Spinal cord (tissue), 10 donors: ENCODE measurements around the gene USP31. TPM values are rescaled to one million over a fixed set of nuclear protein-coding genes. Genes with fewer than 3 reads are reported as not detected.
"Not testable (repeated sequence)": the region's sequence is repeated elsewhere in the genome, so short reads cannot be mapped to it uniquely, and the experiment has no call there.

Experiments
- DNase-seq, 6 donors: peaks; one replicate each; pipeline versions ENCODE4 v3.0.0 to v3.0.0-alpha.2; 2013 to 2015; ENCODE audit warnings: low spot score in 6 of 6, low read depth in 4 of 6
- H3K27ac ChIP-seq: one replicate; pipeline ENCODE4 v1.5.1; 2013; ENCODE audit warnings: low read depth, low read length, control low read depth
- H3K27me3 ChIP-seq: one replicate; pipeline ENCODE4 v1.6.1; 2013; ENCODE audit warnings: low read length; ENCODE audit not compliant: control insufficient read depth, insufficient read depth
- H3K36me3 ChIP-seq: one replicate; pipeline ENCODE4 v1.6.1; 2013; ENCODE audit warnings: low read length; ENCODE audit not compliant: control insufficient read depth, insufficient read depth
- H3K4me1 ChIP-seq: one replicate; pipeline ENCODE4 v1.6.1; 2013; ENCODE audit warnings: low read length; ENCODE audit not compliant: control insufficient read depth, insufficient read depth
- H3K4me3 ChIP-seq: one replicate; pipeline ENCODE4 v1.5.1; 2013; ENCODE audit warnings: low read depth, low read length, control low read depth
- H3K9me3 ChIP-seq: one replicate; pipeline ENCODE4 v1.6.1; 2013; ENCODE audit warnings: low read length; ENCODE audit not compliant: control insufficient read depth, insufficient read depth
- WGBS: methylation state at CpG from one replicate; pipeline ENCODE4 v1.1.5; 2013; ENCODE audit warnings: missing lambda C conversion rate; ENCODE audit not compliant: insufficient coverage; 5-methylcytosine and 5-hydroxymethylcytosine counted together
- polyA plus RNA-seq, 2 donors: library from polyadenylated mRNA; unstranded; fragments of 120-200 nt; gene quantifications; one replicate each; pipeline ENCODE4 v1.2.1, GENCODE V29; 2013; ENCODE audit not compliant: insufficient read length in 2 of 2
- total RNA-seq, 2 donors: library from RNA; depleted of rRNA in 1 of 2; stranded (reverse); fragments of 120-200 nt in 1 of 2; fragments of >200 nt in 1 of 2; gene quantifications; one replicate each; pipeline versions ENCODE4 v1.2.3 to v1.2.4, GENCODE V29; 2013 to 2014
- donor health status: healthy.

The USP31 gene
- total and polyA plus RNA-seq, 4 donors, result 10.7 to 22.5 (median 12.6) TPM

GRCh38 chr16:23147666-23148065 lies 1.6 kb downstream of the USP31 start:
- H3K4me1 ChIP-seq, result peaks cover 41% of the 10 kb centered on the region
- H3K27me3 ChIP-seq, result no peaks in the 10 kb centered on the region
- no peaks in the 10 kb centered on the region for H3K9me3 ChIP-seq
- no peak overlapping the region for H3K4me3 ChIP-seq
- H3K36me3 ChIP-seq, result no peaks in the 10 kb centered on the region
- no peak for DNase-seq
- WGBS, result 80% methylated on average over 1 of the region's 4 CpGs
- H3K27ac ChIP-seq, result no peak overlapping the region

DNA sequence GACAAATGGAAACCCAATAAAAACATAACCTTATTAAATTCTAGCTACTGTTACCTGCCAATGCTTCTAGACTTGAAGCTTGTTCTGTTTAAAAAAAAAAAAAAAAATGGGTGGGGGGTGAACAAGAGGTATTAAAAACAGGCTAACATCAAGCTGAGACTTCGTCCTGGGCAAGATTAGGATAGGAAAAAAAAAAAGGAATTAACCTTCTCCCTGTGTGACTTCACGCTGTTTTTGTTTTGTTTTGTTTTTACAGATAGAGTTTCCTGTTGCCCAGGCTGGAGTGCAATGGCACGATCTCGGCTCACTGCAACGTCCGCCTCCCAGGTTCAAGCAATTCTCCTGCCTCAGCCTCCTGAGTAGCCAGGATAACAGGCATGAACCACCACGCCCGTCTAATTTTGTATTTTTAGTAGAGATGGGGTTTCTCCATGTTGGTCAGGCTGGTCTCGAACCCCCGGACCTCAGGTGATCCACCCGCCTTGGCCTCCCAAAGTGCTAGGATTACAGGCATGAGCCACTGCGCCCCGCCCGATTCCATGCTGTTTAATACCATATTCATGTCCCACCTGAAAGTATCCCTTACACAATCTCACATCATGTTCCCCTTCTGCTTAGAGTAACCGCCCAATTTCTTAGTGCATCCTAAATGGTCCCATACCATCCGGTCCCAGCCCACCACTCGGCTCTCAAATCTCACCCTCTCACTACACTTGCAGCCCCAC lies 2.2 kb downstream of the USP31 start:
- Histone ChIP-seq H3K36me3 (no peaks in the 10 kb centered on the region), H3K4me3 (no peak overlapping the region), H3K9me3 (no peaks in the 10 kb centered on the region), H3K4me1 (peaks cover 44% of the 10 kb centered on the region), H3K27ac (no peak overlapping the region), H3K27me3 (no peaks in the 10 kb centered on the region)
- 80% methylated on average over 11 of the region's 17 CpGs for WGBS
- DNase-seq, result no peak

GRCh38 chr16:23145608-23146007 lies 3.6 kb downstream of the USP31 start:
- DNase-seq, result peak in 1 of 6 donors; percentile 22
- H3K36me3 ChIP-seq, result no peaks in the 10 kb centered on the region
- H3K4me3 ChIP-seq, result no peak overlapping the region
- no CpG with 5 or more reads among the region's 3 CpGs for WGBS
- H3K4me1 ChIP-seq, result peaks cover 50% of the 10 kb centered on the region
- no peaks in the 10 kb centered on the region for H3K27me3 ChIP-seq
- peak overlapping the region; percentile 2 for H3K27ac ChIP-seq
- no peaks in the 10 kb centered on the region for H3K9me3 ChIP-seq

GRCh38 chr16:23145186-23145585 lies 4.1 kb downstream of the USP31 start:
- Histone ChIP-seq H3K4me3 (no peak overlapping the region), H3K27ac (peak overlapping the region; percentile 2), H3K4me1 (peaks cover 50% of the 10 kb centered on the region), H3K36me3 (no peaks in the 10 kb centered on the region), H3K27me3 (no peaks in the 10 kb centered on the region), H3K9me3 (no peaks in the 10 kb centered on the region)
- DNase-seq, result peak in 2 of 6 donors; percentile 58 to 77
- WGBS, result 22% methylated on average over 5 of the region's 6 CpGs

DNA sequence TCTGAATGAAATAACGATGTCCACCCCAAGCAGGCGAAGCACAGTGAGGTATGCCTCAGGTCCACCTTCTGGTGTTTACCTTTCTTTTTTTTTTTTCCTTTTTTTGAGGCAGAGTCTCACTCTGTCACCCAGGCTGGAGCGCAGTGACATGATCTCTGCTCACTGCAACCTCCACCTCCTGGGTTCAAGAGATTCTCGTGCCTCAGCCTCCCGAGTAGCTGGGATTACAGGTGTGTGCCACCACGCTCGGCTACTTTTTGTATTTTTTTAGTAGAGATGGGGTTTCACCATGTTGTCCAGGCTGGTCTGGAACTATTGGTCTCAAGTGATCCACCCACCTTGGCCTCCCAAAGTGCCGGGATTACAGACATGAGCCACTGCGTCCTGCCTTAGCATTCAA lies 4.9 kb downstream of the USP31 start:
- H3K27me3 ChIP-seq, H3K9me3 ChIP-seq, H3K27ac ChIP-seq, H3K4me3 ChIP-seq, H3K36me3 ChIP-seq, DNase-seq: not testable (repeated sequence)
- 100% methylated on average over 2 of the region's 9 CpGs for WGBS
- peaks cover 47% of the 10 kb centered on the region for H3K4me1 ChIP-seq

GRCh38 chr16:23143391-23143790 lies 5.9 kb downstream of the USP31 start:
- Histone ChIP-seq H3K9me3 (no peaks in the 10 kb centered on the region), H3K27me3 (no peaks in the 10 kb centered on the region), H3K27ac (no peak overlapping the region), H3K4me3 (no peak overlapping the region), H3K36me3 (no peaks in the 10 kb centered on the region), H3K4me1 (peaks cover 45% of the 10 kb centered on the region)
- no CpG with 5 or more reads among the region's 3 CpGs for WGBS
- DNase-seq, result no peak

- H3K9me3 ChIP-seq, result no peaks in the 10 kb centered on the region
- H3K4me3 ChIP-seq, result no peak overlapping the region
- no peak for DNase-seq
- no peaks in the 10 kb centered on the region for H3K27me3 ChIP-seq
- H3K36me3 ChIP-seq, result no peaks in the 10 kb centered on the region
- 70% methylated on average over 6 of the region's 7 CpGs for WGBS
- peaks cover 35% of the 10 kb centered on the region for H3K4me1 ChIP-seq
- no peak overlapping the region for H3K27ac ChIP-seq
These were observed 7.1 kb downstream of the USP31 start for GRCh38 chr16:23141959-23142740.

GRCh38 chr16:23141500-23141899 lies 7.8 kb downstream of the USP31 start:
- H3K4me3 ChIP-seq, result no peak overlapping the region
- peaks cover 32% of the 10 kb centered on the region for H3K4me1 ChIP-seq
- DNase-seq, result no peak
- no peaks in the 10 kb centered on the region for H3K9me3 ChIP-seq
- H3K36me3 ChIP-seq, result no peaks in the 10 kb centered on the region
- H3K27ac ChIP-seq, result no peak overlapping the region
- H3K27me3 ChIP-seq, result no peaks in the 10 kb centered on the region
- WGBS, result 80% methylated on average over 3 of the region's 6 CpGs

GRCh38 chr16:23141033-23141432 lies 8.2 kb downstream of the USP31 start:
- Histone ChIP-seq H3K27me3 (no peaks in the 10 kb centered on the region), H3K36me3 (no peaks in the 10 kb centered on the region), H3K27ac (no peak overlapping the region), H3K4me3 (no peak overlapping the region), H3K9me3 (no peaks in the 10 kb centered on the region), H3K4me1 (peaks cover 28% of the 10 kb centered on the region)
- no peak for DNase-seq
- 92% methylated on average over 3 of the region's 3 CpGs for WGBS

DNA sequence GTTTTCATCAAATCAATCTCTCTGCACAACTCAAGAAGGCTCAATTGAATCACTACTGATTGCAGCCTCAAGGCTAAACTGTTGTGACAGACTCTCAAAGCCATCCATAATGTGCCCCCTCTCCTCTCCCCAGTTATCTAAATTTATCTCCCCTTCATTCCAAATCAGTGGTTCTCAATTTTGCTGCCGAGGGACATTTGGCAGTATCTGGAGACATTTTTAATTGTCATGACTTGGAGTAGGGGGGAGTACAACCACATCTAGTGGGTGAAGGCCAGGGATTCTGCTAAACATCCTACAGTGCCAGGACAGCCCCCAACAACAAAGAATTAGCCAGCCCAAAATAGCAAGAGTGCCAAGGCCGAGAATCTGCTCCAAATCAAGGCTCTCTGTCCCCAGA lies 9.1 kb downstream of the USP31 start:
- Histone ChIP-seq H3K9me3 (no peaks in the 10 kb centered on the region), H3K36me3 (no peaks in the 10 kb centered on the region), H3K27me3 (no peaks in the 10 kb centered on the region), H3K4me3 (no peak overlapping the region), H3K4me1 (peaks cover 24% of the 10 kb centered on the region), H3K27ac (no peak overlapping the region)
- 53% methylated on average over 1 of the region's 2 CpGs for WGBS
- peak in 2 of 6 donors; percentile 57 to 64 for DNase-seq
